ENCODE results near the gene DCC.
A peak's percentile ranks its signal among the peaks of the same experiment; 100 is the strongest.

DNA sequence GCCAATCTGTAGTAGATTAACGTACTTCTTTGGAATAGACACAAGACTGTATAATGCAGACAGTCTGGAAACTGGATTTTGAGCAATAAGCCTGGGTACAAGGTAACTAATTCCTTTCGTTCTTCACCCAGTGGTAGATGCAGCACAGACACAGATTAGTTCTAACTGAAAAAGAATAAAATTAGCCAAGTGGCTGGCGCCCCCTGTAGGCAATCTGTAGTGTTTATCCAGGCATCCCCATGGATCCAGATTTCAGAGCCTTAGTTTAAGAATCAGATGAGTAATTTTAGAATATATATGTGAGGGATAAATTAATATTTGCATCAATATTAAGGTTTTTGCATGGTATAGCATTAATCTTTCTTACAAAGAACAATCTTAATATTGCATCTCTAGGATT, 563.9 kb downstream of the DCC start:
- TF ChIP-seq, protein P1, sequence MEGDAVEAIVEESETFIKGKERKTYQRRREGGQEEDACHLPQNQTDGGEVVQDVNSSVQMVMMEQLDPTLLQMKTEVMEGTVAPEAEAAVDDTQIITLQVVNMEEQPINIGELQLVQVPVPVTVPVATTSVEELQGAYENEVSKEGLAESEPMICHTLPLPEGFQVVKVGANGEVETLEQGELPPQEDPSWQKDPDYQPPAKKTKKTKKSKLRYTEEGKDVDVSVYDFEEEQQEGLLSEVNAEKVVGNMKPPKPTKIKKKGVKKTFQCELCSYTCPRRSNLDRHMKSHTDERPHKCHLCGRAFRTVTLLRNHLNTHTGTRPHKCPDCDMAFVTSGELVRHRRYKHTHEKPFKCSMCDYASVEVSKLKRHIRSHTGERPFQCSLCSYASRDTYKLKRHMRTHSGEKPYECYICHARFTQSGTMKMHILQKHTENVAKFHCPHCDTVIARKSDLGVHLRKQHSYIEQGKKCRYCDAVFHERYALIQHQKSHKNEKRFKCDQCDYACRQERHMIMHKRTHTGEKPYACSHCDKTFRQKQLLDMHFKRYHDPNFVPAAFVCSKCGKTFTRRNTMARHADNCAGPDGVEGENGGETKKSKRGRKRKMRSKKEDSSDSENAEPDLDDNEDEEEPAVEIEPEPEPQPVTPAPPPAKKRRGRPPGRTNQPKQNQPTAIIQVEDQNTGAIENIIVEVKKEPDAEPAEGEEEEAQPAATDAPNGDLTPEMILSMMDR (IDR thresholded peaks at IDR 0.05): peak; percentile 64 to 73 (median 70)
- TF ChIP-seq EP300 (IDR thresholded peaks at IDR 0.05; ENCODE audit: low read depth): no peak

Data from transverse colon (tissue), 3 donors.